Measurements from ENCODE around the gene AP4E1.
A peak's percentile ranks its signal among the peaks of the same experiment; 100 is the strongest.
"Not testable (repeated sequence)": the region's sequence is repeated elsewhere in the genome, so short reads cannot be mapped to it uniquely, and the experiment has no call there.

The AP4E1 gene

DNA sequence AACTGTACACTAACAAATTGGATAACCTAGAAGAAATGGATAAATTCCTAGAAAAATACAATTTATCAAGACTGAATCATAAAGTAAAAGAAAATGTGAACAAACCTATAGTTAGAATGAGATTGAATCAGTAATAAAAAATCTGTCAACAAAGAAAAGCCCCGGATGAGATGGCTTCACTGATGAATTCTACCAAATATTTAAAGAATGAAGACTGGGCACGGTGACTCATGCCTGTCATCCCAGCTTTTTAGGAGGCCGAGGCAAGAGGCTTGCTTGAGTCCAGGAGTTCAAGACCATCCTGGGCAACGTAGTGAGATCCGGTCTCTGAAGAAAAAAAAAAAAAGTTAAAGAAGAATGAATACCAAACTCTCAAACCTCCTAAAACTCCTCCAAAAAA lies 17.7 kb upstream of the AP4E1 start:
- no peak for DNase-seq

- no peak for DNase-seq
Observed at GRCh38 chr15:50891159-50891558, 17.3 kb upstream of the AP4E1 start.

GRCh38 chr15:50893976-50894375 lies 14.5 kb upstream of the AP4E1 start:
- DNase-seq, result no peak

GRCh38 chr15:50901390-50901789 lies 7.1 kb upstream of the AP4E1 start:
- not testable (repeated sequence) for DNase-seq

GRCh38 chr15:50904211-50904610 lies 4.3 kb upstream of the AP4E1 start:
- no peak for DNase-seq

DNA sequence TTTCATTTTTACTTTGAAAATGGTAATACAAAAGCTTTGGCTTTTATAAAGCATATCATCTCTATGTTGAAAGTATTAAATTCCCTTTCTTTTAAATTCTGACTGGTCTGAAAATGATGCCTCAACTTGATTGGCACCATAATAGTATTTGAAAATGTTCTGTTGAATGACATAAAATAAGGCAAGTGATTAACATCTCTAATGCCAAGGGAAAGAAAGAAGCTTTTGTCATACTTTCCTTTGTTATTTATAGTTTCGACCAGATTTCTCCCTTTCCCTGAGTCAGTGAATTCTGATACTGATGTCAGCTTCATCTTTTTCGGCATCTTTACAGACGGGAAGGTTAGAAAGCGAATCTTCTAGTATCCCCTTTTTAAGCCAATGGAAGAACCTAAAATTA lies 3.4 kb upstream of the AP4E1 start:
- no peak for DNase-seq

DNA sequence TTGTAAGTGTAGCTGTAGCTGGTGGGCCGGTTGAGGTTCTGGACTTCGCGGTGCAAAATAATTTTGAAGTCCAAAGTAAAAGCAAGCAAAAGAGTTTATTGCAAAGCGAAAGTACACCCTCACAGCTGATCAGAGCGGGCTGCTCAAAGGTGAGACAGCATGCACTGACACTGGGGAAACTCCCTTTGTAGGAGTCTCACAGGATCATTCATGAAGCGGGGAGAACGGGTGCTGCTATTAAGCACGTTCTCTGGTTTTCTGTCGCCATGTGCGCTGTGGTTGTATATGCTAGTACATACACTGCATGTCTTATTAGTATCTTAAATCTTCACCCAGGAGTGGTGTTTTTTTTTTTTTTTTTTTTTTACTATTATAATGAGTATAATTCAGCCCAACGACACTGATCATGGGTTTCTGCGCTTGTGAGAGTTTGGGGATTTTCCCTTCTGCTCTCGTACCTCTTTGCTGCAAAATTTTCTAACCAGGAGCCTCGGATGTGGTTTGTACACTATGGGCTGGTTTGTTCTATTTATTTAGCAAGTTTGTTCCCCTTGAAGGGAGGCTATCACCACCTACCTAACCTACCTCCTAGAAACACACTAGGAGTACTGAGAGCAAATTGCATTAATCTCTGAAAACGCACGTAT lies 1.4 kb upstream of the AP4E1 start:
- no peak for DNase-seq

DNA sequence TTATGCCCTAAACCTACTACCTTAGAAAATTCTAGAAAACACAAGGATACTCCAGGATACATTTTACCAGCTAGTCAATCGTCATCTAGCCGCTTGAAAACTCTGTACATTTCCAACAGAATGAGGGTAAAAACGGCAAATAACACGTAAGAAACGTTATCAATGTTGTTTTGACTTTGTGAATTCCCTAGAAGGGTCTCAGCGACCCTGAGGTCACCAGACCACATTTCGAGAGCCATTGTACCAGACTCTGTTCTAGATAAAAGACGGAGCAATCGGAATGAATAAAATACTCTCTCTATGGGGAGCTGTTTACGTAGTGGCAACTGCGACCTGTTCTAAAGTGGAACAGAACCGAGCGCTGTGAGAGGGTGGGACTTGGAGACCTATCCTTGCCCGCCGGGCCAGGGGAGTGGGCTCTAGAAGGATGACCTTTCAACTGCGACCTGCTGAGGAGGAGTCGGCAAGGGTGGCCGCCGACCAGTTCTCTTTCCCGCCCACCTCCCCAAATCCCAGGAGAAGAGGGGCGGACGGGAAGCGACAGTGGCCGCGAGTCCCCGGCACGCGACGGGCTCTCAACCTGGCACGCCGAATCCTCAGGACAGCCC lies 778 bp upstream of the AP4E1 start:
- no peak for DNase-seq

DNA sequence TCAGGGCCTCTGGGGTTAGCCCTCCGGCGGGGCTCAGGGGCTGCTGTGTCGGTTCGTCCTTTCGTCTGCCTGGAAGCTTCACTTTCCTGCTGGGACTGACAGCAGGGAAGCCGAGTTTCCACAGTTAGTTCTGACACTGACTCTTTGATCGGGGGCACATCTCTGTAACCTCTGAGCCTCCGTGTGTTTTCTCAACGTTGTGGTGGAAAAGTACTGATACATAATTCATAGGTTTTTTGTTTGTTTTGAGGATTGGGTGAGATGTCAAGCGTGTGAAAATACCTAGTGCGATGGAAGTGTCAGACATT lies 481 bp downstream of the AP4E1 start:
- no peak for DNase-seq

- DNase-seq, result not testable (repeated sequence)
Observed at GRCh38 chr15:50910426-50910795, 1.9 kb downstream of the AP4E1 start.

DNA sequence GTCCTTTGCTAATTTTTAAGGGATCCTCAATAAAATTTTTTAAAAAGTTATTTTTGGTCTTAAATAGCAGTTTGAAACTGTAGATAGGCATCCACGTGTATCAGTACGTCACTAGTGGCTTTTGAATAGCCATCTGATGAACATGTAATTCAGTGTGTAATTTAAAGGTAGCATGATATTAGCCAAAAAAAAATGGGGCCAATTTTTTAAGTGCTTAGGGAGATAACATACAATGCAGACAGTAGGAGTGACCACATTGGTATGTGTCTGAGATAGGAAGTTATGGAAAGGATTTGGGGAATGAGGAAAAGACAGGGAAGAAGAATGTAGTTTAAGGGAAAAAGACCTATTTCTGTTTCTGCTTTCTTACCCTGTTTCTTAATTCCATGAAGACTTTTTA lies 2.5 kb downstream of the AP4E1 start:
- no peak for DNase-seq

DNA sequence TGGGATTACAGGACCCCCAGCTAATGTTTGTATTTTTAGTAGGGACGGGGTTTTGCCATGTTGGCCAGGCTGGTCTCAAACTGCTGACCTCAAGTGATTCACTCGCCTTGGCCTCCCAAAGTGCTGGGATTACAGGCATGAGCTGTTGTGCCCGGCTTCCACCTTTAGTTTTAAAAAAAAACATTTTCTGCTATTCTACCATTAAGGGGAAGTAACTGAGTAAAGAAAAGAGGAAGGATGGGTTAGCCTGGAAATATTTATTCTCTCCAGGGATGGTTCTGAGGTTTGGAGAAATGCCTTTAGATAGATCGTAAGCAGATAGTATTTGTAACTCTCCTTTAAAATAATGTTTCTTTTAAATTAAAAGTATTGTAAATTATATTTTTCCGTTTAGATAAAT lies 3.1 kb downstream of the AP4E1 start:
- DNase-seq, result no peak

GRCh38 chr15:50916400-50916799 lies 7.9 kb downstream of the AP4E1 start:
- DNase-seq, result no peak

GRCh38 chr15:50919359-50919758 lies 10.9 kb downstream of the AP4E1 start:
- not testable (repeated sequence) for DNase-seq

DNA sequence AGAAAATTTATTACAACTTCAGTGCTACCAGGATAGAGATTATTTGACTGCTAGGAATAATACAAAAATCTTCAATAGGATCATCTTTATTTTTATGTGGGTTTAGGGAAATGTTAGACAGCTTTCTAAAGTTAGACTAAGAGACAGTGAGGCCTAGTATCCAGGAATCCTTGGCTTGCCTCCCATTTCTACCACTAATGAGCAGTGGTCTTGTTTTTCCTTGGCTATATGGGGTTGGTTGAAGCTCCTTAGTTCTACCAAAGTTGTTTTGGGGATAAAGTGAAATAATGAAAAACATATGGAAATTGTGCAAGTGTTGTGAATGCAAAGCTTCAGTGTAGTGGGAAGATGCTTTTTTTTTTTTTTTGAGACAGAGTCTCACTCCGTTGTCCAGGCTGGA lies 16.8 kb downstream of the AP4E1 start:
- DNase-seq, result peak; percentile 56

DNA sequence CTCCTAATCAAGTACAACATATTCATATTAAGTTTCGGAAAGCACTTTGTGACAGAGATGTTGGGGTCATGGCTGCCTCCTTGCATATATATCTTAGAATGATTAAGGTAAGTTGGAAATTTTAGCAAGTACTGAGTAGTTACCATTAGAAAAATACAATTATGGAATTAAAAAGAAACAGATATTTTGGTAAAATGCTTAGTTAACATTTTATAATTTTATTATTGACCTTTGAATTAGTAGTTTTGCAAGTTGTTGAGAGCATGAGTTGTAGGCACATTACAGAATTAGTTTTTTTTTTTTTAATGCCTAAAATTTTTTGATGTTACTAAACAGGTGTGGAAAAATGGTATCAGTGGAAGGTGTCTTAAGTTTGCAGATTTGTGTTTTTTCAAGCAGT lies 20.6 kb downstream of the AP4E1 start:
- no peak for DNase-seq

- no peak for DNase-seq
Observed at GRCh38 chr15:50930792-50931191, 22.3 kb downstream of the AP4E1 start.

GRCh38 chr15:50933341-50933740 lies 24.9 kb downstream of the AP4E1 start:
- DNase-seq, result no peak

DNA sequence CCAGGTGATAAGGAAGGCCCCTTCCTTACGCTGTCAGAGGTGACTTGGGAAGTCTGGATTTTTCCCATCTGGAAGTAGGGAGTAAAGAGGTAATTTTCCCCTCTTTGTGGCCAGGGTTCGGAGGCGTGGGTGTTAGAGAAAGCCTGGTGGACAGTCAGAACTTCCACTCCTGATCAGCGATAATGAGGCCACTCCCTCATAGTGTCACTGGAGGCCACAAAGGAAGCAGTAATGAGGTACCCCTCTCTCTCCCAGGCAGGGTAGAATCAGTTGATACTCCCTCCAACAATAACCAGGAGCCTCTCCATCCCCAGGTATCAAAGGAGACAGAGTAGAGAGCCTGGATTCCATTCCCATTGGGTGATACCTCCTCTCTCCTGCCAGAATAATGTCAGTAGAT lies 30.0 kb downstream of the AP4E1 start:
- DNase-seq, result no peak

DNA sequence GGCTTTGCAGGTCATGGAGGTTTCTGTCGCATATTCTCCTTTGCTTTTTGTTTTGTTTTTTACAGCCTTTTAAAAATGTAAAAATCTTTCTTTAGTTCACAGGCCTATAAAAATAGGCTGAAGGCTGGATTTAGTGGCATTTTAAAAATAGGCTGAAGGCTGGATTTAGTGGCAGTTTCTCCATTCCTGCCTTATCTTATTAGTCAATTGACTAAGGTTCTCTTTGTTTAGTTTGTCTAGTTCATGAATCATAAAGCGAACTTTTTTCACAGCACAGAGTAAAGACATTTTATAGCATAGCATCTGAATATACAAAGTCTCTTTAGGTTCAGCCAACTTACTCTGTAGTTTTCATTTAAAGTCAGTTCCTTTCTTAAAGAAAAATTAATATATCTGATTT lies 31.4 kb downstream of the AP4E1 start:
- DNase-seq, result no peak

DNA sequence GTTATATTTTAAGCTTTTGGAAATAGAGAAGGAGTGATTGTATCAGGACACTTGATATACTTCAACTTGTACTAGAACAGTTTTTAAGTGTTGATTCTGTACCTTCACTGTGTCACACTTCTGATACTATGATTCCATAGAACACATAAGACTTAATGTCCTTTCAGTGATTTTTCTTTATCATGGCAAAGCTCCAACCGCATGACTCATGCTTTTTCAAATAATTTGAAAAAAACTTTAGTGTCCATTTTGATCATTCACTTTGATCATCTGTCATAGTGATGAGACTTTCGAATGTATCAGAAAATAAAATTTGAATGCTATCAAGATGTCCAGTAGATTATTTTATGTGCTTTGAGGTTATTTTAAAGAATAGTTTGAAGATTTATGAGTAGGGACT lies 32.0 kb downstream of the AP4E1 start:
- DNase-seq, result no peak

DNA sequence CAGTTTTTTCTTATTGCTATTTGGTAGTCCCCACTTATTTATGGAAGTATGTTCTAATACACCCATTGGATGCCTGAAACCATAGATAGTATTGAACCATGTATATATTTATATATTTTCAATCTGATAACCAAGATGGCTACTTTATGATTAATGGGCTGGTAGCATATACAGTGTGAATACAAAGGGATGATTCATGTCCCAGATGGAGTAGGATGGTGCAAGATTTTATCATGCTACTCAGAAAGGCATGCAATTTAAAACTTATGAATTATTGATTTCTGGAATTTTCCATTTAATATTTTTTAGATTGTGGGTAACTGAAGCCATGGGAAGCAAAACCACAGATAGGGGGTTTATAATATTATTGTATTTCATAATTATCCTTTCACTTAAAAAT lies 35.2 kb downstream of the AP4E1 start:
- DNase-seq, result no peak

GRCh38 chr15:50944672-50945071 lies 36.2 kb downstream of the AP4E1 start:
- no peak for DNase-seq

GRCh38 chr15:50945725-50946124 lies 37.2 kb downstream of the AP4E1 start:
- DNase-seq, result no peak

- not testable (repeated sequence) for DNase-seq
Observed at GRCh38 chr15:50950745-50951144, 42.3 kb downstream of the AP4E1 start.

Data from femur (tissue), 1 donor.